ENCODE measurements around the gene SMIM10L1. TPM values are rescaled to one million over a fixed set of nuclear protein-coding genes. Genes with fewer than 3 reads are reported as not detected.

The SMIM10L1 gene
- polyA plus RNA-seq, 2 of the 4 experiments (the other 2 are of a cell fraction): 6.2 to 8.3 TPM

Other genes starting within 250 kb of the SMIM10L1 start
- 0.25 and 0.39 TPM in 2 replicates for gene PRH2, start 242.0 kb upstream of the SMIM10L1 start, polyA plus RNA-seq (2011; rRNA removed)
- 0.19 TPM in 1 of 3 replicates, not detected in the others for gene PRH2, start 242.0 kb upstream of the SMIM10L1 start, polyA plus RNA-seq (2017; fragmentation: RNase III; extraction: RNeasy Plus Mini Kit Qiagen cat#74134 plus additional on column Dnase treatment)
- 3.1 and 4.1 TPM in 2 replicates for gene TAS2R14, start 231.9 kb upstream of the SMIM10L1 start, polyA plus RNA-seq (2011; rRNA removed)
- gene TAS2R14, start 231.9 kb upstream of the SMIM10L1 start, polyA plus RNA-seq (2017; fragmentation: RNase III; extraction: RNeasy Plus Mini Kit Qiagen cat#74134 plus additional on column Dnase treatment): 0.70 to 0.94 TPM (median 0.80 TPM) in 3 replicates
- 0.25 and 0.27 TPM in 2 replicates for gene TAS2R50, start 184.3 kb upstream of the SMIM10L1 start, polyA plus RNA-seq (2011; rRNA removed)
- not detected in 3 replicates for gene TAS2R50, start 184.3 kb upstream of the SMIM10L1 start, polyA plus RNA-seq (2017; fragmentation: RNase III; extraction: RNeasy Plus Mini Kit Qiagen cat#74134 plus additional on column Dnase treatment)
- 0.89 and 1.4 TPM in 2 replicates for gene TAS2R20, start 172.9 kb upstream of the SMIM10L1 start, polyA plus RNA-seq (2011; rRNA removed)
- gene TAS2R20, start 172.9 kb upstream of the SMIM10L1 start, polyA plus RNA-seq (2017; fragmentation: RNase III; extraction: RNeasy Plus Mini Kit Qiagen cat#74134 plus additional on column Dnase treatment): 0.15 to 0.21 TPM (median 0.15 TPM) in 3 replicates
- gene TAS2R19, start 148.6 kb upstream of the SMIM10L1 start, polyA plus RNA-seq (2011; rRNA removed): 0.90 and 1.1 TPM in 2 replicates
- gene TAS2R19, start 148.6 kb upstream of the SMIM10L1 start, polyA plus RNA-seq (2017; fragmentation: RNase III; extraction: RNeasy Plus Mini Kit Qiagen cat#74134 plus additional on column Dnase treatment): 0.09 to 0.19 TPM (median 0.13 TPM) in 3 replicates
- 0.73 and 1.1 TPM in 2 replicates for gene TAS2R31, start 139.8 kb upstream of the SMIM10L1 start, polyA plus RNA-seq (2011; rRNA removed)
- gene TAS2R31, start 139.8 kb upstream of the SMIM10L1 start, polyA plus RNA-seq (2017; fragmentation: RNase III; extraction: RNeasy Plus Mini Kit Qiagen cat#74134 plus additional on column Dnase treatment): 0.17 to 0.30 TPM (median 0.28 TPM) in 3 replicates
- 0.32 and 0.48 TPM in 2 replicates for gene TAS2R46, start 108.9 kb upstream of the SMIM10L1 start, polyA plus RNA-seq (2011; rRNA removed)
- gene TAS2R46, start 108.9 kb upstream of the SMIM10L1 start, polyA plus RNA-seq (2017; fragmentation: RNase III; extraction: RNeasy Plus Mini Kit Qiagen cat#74134 plus additional on column Dnase treatment): 0.10 to 0.11 TPM in 2 of 3 replicates, not detected in the other
- not detected in 2 replicates for gene TAS2R43, start 78.9 kb upstream of the SMIM10L1 start, polyA plus RNA-seq (2011; rRNA removed)
- not detected in 3 replicates for gene TAS2R43, start 78.9 kb upstream of the SMIM10L1 start, polyA plus RNA-seq (2017; fragmentation: RNase III; extraction: RNeasy Plus Mini Kit Qiagen cat#74134 plus additional on column Dnase treatment)
- gene TAS2R30, start 36.5 kb upstream of the SMIM10L1 start, polyA plus RNA-seq (2011; rRNA removed): 0.26 and 0.69 TPM in 2 replicates
- gene TAS2R30, start 36.5 kb upstream of the SMIM10L1 start, polyA plus RNA-seq (2017; fragmentation: RNase III; extraction: RNeasy Plus Mini Kit Qiagen cat#74134 plus additional on column Dnase treatment): 0.11 TPM in 1 of 3 replicates, not detected in the others
- not detected in 2 replicates for gene TAS2R42, start 15.7 kb downstream of the SMIM10L1 start, polyA plus RNA-seq (2011; rRNA removed)
- not detected in 3 replicates for gene TAS2R42, start 15.7 kb downstream of the SMIM10L1 start, polyA plus RNA-seq (2017; fragmentation: RNase III; extraction: RNeasy Plus Mini Kit Qiagen cat#74134 plus additional on column Dnase treatment)
- gene PRB3, start 98.5 kb downstream of the SMIM10L1 start, polyA plus RNA-seq (2011; rRNA removed): not detected in 2 replicates
- not detected in 3 replicates for gene PRB3, start 98.5 kb downstream of the SMIM10L1 start, polyA plus RNA-seq (2017; fragmentation: RNase III; extraction: RNeasy Plus Mini Kit Qiagen cat#74134 plus additional on column Dnase treatment)
- not detected in 2 replicates for gene PRB4, start 139.2 kb downstream of the SMIM10L1 start, polyA plus RNA-seq (2011; rRNA removed)
- gene PRB4, start 139.2 kb downstream of the SMIM10L1 start, polyA plus RNA-seq (2017; fragmentation: RNase III; extraction: RNeasy Plus Mini Kit Qiagen cat#74134 plus additional on column Dnase treatment): not detected in 3 replicates
- not detected in 2 replicates for gene PRB2, start 224.4 kb downstream of the SMIM10L1 start, polyA plus RNA-seq (2011; rRNA removed)
- gene PRB2, start 224.4 kb downstream of the SMIM10L1 start, polyA plus RNA-seq (2017; fragmentation: RNase III; extraction: RNeasy Plus Mini Kit Qiagen cat#74134 plus additional on column Dnase treatment): not detected in 3 replicates

Measured in A549 (cell line).